Memory B cell (primary cell): ENCODE measurements around the gene SENP8.
"Not testable (repeated sequence)": the region's sequence is repeated elsewhere in the genome, so short reads cannot be mapped to it uniquely, and the experiment has no call there.

Source experiments
- ATAC-seq: fragments of 150-1000 bp; cut with Tn5 transposase; 2 replicates; pipeline ENCODE4 v1.10.0; 2021; ENCODE audit warnings: low read depth, mild to moderate bottlenecking, moderate library complexity
- DNase-seq, 2 donors: peaks; one replicate each; pipeline ENCODE4 v3.0.0; 2022; ENCODE audit warnings: low spot score in 2 of 2
- H3K27ac Mint-ChIP-seq: one replicate; pipeline ENCODE4 v1.8.0; 2022; ENCODE audit warnings: mild to moderate bottlenecking, moderate library complexity, mixed read lengths
- H3K27me3 Mint-ChIP-seq: one replicate; pipeline ENCODE4 v1.8.0; 2022; ENCODE audit warnings: mixed read lengths
- H3K36me3 Mint-ChIP-seq: one replicate; pipeline ENCODE4 v1.8.0; 2022; ENCODE audit warnings: mild to moderate bottlenecking, mixed read lengths
- H3K4me1 Mint-ChIP-seq: one replicate; pipeline ENCODE4 v1.8.0; 2022; ENCODE audit warnings: mixed read lengths
- H3K4me3 Mint-ChIP-seq: one replicate; pipeline ENCODE4 v1.8.0; 2022; ENCODE audit warnings: mild to moderate bottlenecking, moderate library complexity, mixed read lengths
- H3K9me3 Mint-ChIP-seq: one replicate; pipeline ENCODE4 v1.8.0; 2022; ENCODE audit warnings: mixed read lengths

The SENP8 gene

GRCh38 chr15:72098040-72098439 lies 20.2 kb upstream of the SENP8 start:
- Mint-ChIP-seq H3K27me3 (no peaks in the 10 kb centered on the region), H3K4me3 (no peak overlapping the region), H3K27ac (no peak overlapping the region), H3K4me1 (peaks cover 11% of the 10 kb centered on the region), H3K36me3 (peaks cover 4% of the 10 kb centered on the region), H3K9me3 (peaks cover 1% of the 10 kb centered on the region)
- DNase-seq (no peak), ATAC-seq (no peak)

GRCh38 chr15:72099155-72099554 lies 19.0 kb upstream of the SENP8 start:
- no peak overlapping the region for H3K4me3 Mint-ChIP-seq
- no peak for ATAC-seq
- DNase-seq, result no peak
- no peak overlapping the region for H3K27ac Mint-ChIP-seq
- H3K4me1 Mint-ChIP-seq, result peaks cover 18% of the 10 kb centered on the region
- H3K9me3 Mint-ChIP-seq, result peaks cover 1% of the 10 kb centered on the region
- peaks cover 4% of the 10 kb centered on the region for H3K36me3 Mint-ChIP-seq
- H3K27me3 Mint-ChIP-seq, result no peaks in the 10 kb centered on the region

- DNase-seq, H3K27me3 Mint-ChIP-seq, H3K9me3 Mint-ChIP-seq, H3K36me3 Mint-ChIP-seq, H3K27ac Mint-ChIP-seq, H3K4me3 Mint-ChIP-seq, ATAC-seq: not testable (repeated sequence)
- H3K4me1 Mint-ChIP-seq, result peaks cover 22% of the 10 kb centered on the region
Measured at GRCh38 chr15:72100551-72100950, 17.7 kb upstream of the SENP8 start.

DNA sequence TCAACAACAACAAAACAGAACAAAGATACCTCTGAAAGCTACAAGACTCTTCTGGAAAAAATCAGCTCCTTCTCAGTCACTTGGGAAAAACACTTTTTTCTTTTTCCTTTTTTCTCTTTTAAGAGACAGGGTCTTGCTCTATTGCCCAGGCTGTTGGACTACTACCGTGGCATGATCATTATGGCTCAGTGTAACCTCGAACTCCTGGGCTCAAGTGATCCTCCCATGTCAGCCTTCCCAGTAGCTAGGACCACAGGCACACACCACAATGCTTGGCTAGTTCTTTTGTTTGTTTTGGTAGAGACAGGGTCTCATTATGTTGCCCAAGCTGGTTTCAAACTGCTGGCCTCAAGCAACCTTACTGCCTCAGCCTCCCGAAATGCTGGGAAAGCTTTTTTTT lies 13.1 kb upstream of the SENP8 start:
- H3K36me3 Mint-ChIP-seq, result no peaks in the 10 kb centered on the region
- ATAC-seq (no peak), DNase-seq (no peak)
- H3K4me1 Mint-ChIP-seq, result peaks cover 17% of the 10 kb centered on the region
- no peaks in the 10 kb centered on the region for H3K27me3 Mint-ChIP-seq
- no peaks in the 10 kb centered on the region for H3K9me3 Mint-ChIP-seq
- no peak overlapping the region for H3K27ac Mint-ChIP-seq
- H3K4me3 Mint-ChIP-seq, result no peak overlapping the region

GRCh38 chr15:72106068-72106467 lies 12.1 kb upstream of the SENP8 start:
- H3K4me1 Mint-ChIP-seq, result peaks cover 17% of the 10 kb centered on the region
- ATAC-seq, result no peak
- no peak overlapping the region for H3K4me3 Mint-ChIP-seq
- no peak overlapping the region for H3K27ac Mint-ChIP-seq
- DNase-seq, result no peak
- H3K36me3 Mint-ChIP-seq, result no peaks in the 10 kb centered on the region
- H3K27me3 Mint-ChIP-seq, result no peaks in the 10 kb centered on the region
- H3K9me3 Mint-ChIP-seq, result no peaks in the 10 kb centered on the region

- Mint-ChIP-seq H3K4me1 (peaks cover 16% of the 10 kb centered on the region), H3K4me3 (no peak overlapping the region), H3K27ac (no peak overlapping the region), H3K9me3 (no peaks in the 10 kb centered on the region), H3K27me3 (no peaks in the 10 kb centered on the region), H3K36me3 (no peaks in the 10 kb centered on the region)
- DNase-seq (no peak), ATAC-seq (no peak)
Measured at GRCh38 chr15:72110355-72110754, 7.8 kb upstream of the SENP8 start.

GRCh38 chr15:72112116-72112515 lies 6.1 kb upstream of the SENP8 start:
- DNase-seq (no peak), ATAC-seq (no peak)
- H3K27ac Mint-ChIP-seq, result no peak overlapping the region
- no peak overlapping the region for H3K4me3 Mint-ChIP-seq
- no peaks in the 10 kb centered on the region for H3K27me3 Mint-ChIP-seq
- H3K36me3 Mint-ChIP-seq, result no peaks in the 10 kb centered on the region
- H3K4me1 Mint-ChIP-seq, result peaks cover 23% of the 10 kb centered on the region
- no peaks in the 10 kb centered on the region for H3K9me3 Mint-ChIP-seq

DNA sequence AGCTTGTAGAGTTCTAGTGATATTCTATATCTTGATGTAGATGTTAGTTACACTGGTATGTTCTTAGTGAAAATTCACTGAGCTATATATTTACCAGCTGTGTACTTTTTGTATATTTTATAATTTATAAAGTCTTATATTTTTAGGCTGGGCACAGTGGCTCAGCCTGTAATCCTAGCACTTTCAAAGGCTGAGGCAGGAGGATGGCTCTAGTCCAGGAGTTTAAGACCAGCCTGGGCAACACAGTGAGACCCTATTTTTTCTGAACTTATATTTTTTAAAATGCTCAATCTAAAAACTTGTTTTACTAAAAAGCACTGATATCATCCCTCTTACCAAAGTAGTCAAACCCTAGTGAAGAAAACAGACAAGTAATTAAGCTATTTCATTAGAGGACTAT lies 5.4 kb upstream of the SENP8 start:
- no peaks in the 10 kb centered on the region for H3K27me3 Mint-ChIP-seq
- H3K4me1 Mint-ChIP-seq, result peaks cover 23% of the 10 kb centered on the region
- no peaks in the 10 kb centered on the region for H3K36me3 Mint-ChIP-seq
- no peak for DNase-seq
- no peaks in the 10 kb centered on the region for H3K9me3 Mint-ChIP-seq
- no peak for ATAC-seq
- H3K4me3 Mint-ChIP-seq, result no peak overlapping the region
- peak overlapping the region; percentile 3 for H3K27ac Mint-ChIP-seq

DNA sequence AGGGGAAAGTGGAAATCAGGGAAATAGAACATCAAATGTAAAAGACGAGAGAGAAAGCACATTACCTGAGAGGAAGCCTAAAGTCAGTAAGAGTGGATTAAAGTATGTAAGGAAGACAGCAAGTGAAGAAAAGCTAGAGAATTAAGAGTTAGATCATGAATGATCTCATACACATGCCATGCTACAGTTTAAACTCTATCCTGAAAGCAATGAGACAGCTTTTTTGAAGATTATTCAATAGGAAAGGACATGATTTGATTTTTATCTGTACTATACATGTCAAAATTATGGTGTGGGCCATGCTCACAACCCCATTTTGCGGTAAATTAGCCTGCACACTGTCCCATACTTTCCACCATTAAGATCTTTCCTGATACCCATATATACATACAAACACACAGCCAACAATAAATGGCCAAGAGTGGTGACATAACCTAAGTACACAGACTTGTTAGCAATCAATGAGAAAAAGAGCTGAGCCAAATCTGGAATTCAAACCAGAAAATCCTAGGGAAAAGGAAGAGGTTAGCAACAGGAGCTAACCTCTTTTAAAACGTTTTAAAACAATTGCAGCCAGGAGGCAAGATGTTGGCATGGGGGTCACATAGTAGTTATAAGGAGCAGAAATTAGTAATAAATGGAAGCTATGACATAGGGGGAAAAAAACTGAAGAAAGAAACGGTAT lies 4.7 kb upstream of the SENP8 start:
- H3K27ac Mint-ChIP-seq, result peak overlapping the region; percentile 3
- no peak overlapping the region for H3K4me3 Mint-ChIP-seq

GRCh38 chr15:72116731-72117485 lies 1.3 kb upstream of the SENP8 start:
- Mint-ChIP-seq H3K4me1 (peaks cover 28% of the 10 kb centered on the region), H3K27me3 (no peaks in the 10 kb centered on the region), H3K27ac (peak overlapping the region; percentile 97), H3K36me3 (no peaks in the 10 kb centered on the region), H3K4me3 (peak overlapping the region; percentile 97), H3K9me3 (no peaks in the 10 kb centered on the region)
- DNase-seq, result no peak
- ATAC-seq, result peak; percentile 1

More for the DNA sequence above, 4.7 kb upstream of the SENP8 start:
- Mint-ChIP-seq H3K36me3 (no peaks in the 10 kb centered on the region), H3K4me1 (peaks cover 23% of the 10 kb centered on the region), H3K27me3 (no peaks in the 10 kb centered on the region), H3K9me3 (no peaks in the 10 kb centered on the region)
- no peak for ATAC-seq
- no peak for DNase-seq

DNA sequence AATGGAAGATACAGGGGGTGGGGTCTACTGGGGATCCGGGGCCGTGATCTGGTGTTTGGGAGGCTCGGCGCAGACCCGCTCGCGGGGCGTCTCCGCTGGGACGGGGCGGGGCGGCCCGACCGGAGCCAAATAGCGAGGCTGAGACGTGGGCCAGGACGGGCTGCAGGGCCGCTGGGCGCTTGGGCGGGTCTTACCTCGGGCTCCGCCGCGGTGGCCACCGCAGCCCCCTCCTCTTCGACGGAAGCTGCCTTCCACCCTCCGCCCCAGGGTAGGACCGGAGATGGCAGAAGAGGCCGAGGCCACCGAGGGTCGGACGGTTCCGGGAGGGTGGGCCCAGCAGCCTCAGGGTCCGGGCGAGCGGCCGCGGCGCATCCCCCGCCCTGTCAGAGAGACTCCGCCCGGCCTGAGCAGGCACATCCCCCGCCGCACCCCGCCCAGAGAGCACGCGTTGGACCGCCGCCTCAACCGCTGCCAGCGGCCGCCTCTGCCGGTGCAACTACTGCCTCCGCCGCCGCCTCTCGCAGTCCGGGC lies 652 bp upstream of the SENP8 start:
- H3K4me3 Mint-ChIP-seq, result peak overlapping the region; percentile 97
- DNase-seq, result peak in 1 of 2 donors; percentile 54
- no peaks in the 10 kb centered on the region for H3K9me3 Mint-ChIP-seq
- H3K36me3 Mint-ChIP-seq, result no peaks in the 10 kb centered on the region
- peak overlapping the region; percentile 97 for H3K27ac Mint-ChIP-seq
- H3K4me1 Mint-ChIP-seq, result peaks cover 26% of the 10 kb centered on the region
- no peaks in the 10 kb centered on the region for H3K27me3 Mint-ChIP-seq
- ATAC-seq, result peak; percentile 54

DNA sequence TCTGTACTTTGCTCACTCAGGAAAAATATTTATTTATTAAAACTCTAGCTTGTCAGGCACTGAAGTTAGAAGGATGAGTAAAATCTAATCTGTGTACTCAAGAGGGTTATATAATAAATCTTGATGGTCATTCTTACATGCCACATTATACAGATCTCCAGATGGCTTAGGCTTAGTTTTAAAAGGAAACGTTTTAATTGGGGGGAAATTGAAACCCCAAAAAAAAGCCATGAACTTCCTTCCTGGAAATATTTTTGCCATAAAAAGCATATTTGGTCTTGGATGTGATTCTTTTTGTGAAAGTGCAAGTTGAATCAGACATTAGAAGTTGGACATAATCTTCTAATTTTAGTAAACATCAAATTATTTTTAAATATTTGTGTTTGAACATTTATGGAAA lies 6.0 kb downstream of the SENP8 start:
- ATAC-seq (no peak), DNase-seq (no peak)
- Mint-ChIP-seq H3K4me3 (no peak overlapping the region), H3K4me1 (no peaks in the 10 kb centered on the region), H3K36me3 (no peaks in the 10 kb centered on the region), H3K27ac (no peak overlapping the region), H3K27me3 (no peaks in the 10 kb centered on the region), H3K9me3 (no peaks in the 10 kb centered on the region)

- H3K27me3 Mint-ChIP-seq, result no peaks in the 10 kb centered on the region
- H3K4me3 Mint-ChIP-seq, result no peak overlapping the region
- no peaks in the 10 kb centered on the region for H3K9me3 Mint-ChIP-seq
- H3K4me1 Mint-ChIP-seq, result no peaks in the 10 kb centered on the region
- H3K36me3 Mint-ChIP-seq, result no peaks in the 10 kb centered on the region
- ATAC-seq, result no peak
- no peak overlapping the region for H3K27ac Mint-ChIP-seq
- DNase-seq, result no peak
Measured at GRCh38 chr15:72127724-72128322, 9.6 kb downstream of the SENP8 start.

DNA sequence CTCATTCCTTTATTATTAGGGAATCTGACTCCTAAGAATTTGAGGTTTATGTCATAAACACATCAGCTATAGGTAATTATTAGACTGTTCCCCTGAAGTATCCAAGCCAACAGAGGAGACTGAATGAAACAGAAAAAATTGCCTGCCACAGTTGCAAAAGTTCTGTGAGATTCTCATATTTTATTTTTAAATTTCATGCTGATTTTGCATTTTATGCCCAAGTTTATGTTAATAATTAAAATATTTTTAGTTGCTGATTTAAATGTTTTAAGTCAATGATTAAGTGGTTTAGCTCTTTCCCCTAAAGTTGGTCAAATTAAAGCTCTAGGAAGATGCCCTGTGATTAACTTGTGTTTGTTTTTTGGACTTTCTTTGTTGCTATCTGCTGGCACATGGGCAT lies 10.2 kb downstream of the SENP8 start:
- DNase-seq (no peak), ATAC-seq (no peak)
- Mint-ChIP-seq H3K4me3 (no peak overlapping the region), H3K36me3 (no peaks in the 10 kb centered on the region), H3K27me3 (no peaks in the 10 kb centered on the region), H3K9me3 (no peaks in the 10 kb centered on the region), H3K4me1 (no peaks in the 10 kb centered on the region), H3K27ac (no peak overlapping the region)
